ENCODE data around the gene COP1. TPM values are rescaled to one million over a fixed set of nuclear protein-coding genes. Genes with fewer than 3 reads are reported as not detected.
A peak's percentile ranks its signal among the peaks of the same experiment; 100 is the strongest.
"Not testable (repeated sequence)": the region's sequence is repeated elsewhere in the genome, so short reads cannot be mapped to it uniquely, and the experiment has no call there.

The COP1 gene
- polyA plus RNA-seq, 6 donors from 2014 or later, result 21.5 to 40.1 (median 34.2) TPM

GRCh38 chr1:175992202-175992601 is 214.9 kb downstream of the COP1 start:
- H3K36me3 Mint-ChIP-seq, result peaks cover 9 to 15% of the 10 kb centered on the region in 2 donors
- DNase-seq; ATAC-seq (ENCODE audit: low read depth in 2 of 2); H3K9me3 Mint-ChIP-seq; H3K27me3 Mint-ChIP-seq; H3K4me3 Mint-ChIP-seq: not testable (repeated sequence)
- peak overlapping the region in 1 of 6 donors; percentile 16 for H3K27ac Mint-ChIP-seq
- H3K4me1 Mint-ChIP-seq, result peaks cover 0 to 12% (median 1%) of the 10 kb centered on the region in 3 donors

DNA sequence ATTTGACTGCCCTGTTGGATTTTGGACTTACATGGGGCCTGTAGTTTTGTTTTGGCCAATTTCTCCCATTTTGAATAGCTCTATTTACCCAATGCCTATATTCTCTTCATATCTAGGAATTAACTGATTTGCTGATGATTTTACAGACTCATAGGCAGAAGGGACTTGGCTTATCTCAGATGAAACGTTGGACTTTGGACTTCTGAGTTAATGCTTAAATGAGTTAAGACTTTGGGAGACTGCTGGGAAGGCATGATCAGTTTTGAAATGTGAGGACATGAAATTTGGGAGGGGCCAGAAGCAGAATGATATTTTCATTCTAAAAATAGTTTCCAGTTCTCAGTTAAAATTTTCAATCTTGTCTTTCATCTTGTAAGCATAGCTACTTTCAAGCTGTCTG is 222.3 kb downstream of the COP1 start:
- Mint-ChIP-seq H3K4me3 (no peak overlapping the region), H3K36me3 (peaks cover 60 to 68% of the 10 kb centered on the region in 2 donors), H3K9me3 (peaks cover 10 to 38% (median 27%) of the 10 kb centered on the region in 7 donors), H3K27ac (no peak overlapping the region), H3K27me3 (no peaks in the 10 kb centered on the region), H3K4me1 (peaks cover 0 to 4% (median 0%) of the 10 kb centered on the region in 3 donors)
- no peak for ATAC-seq (ENCODE audit: low read depth in 2 of 2)
- DNase-seq, result no peak

- H3K9me3 Mint-ChIP-seq, result peaks cover 10 to 38% (median 27%) of the 10 kb centered on the region in 7 donors
- H3K4me3 Mint-ChIP-seq, result no peak overlapping the region
- peaks cover 57 to 66% of the 10 kb centered on the region in 2 donors for H3K36me3 Mint-ChIP-seq
- H3K27ac Mint-ChIP-seq, result peak overlapping the region in 1 of 6 donors; percentile 34
- ATAC-seq (ENCODE audit: low read depth in 2 of 2), result no peak
- DNase-seq, result no peak
- H3K27me3 Mint-ChIP-seq, result no peaks in the 10 kb centered on the region
- H3K4me1 Mint-ChIP-seq, result peaks cover 0 to 4% (median 0%) of the 10 kb centered on the region in 3 donors
Observed at GRCh38 chr1:175984057-175984812, 222.9 kb downstream of the COP1 start.

GRCh38 chr1:175983363-175983762 is 223.7 kb downstream of the COP1 start:
- not testable (repeated sequence) for H3K4me1 Mint-ChIP-seq; DNase-seq; H3K4me3 Mint-ChIP-seq; ATAC-seq (ENCODE audit: low read depth in 2 of 2); H3K27me3 Mint-ChIP-seq
- peak overlapping the region in 1 of 6 donors; percentile 16 for H3K27ac Mint-ChIP-seq
- H3K9me3 Mint-ChIP-seq, result peaks cover 10 to 38% (median 27%) of the 10 kb centered on the region in 7 donors
- peaks cover 57 to 66% of the 10 kb centered on the region in 2 donors for H3K36me3 Mint-ChIP-seq

GRCh38 chr1:175981128-175981527 is 226.0 kb downstream of the COP1 start:
- DNase-seq (no peak), ATAC-seq (ENCODE audit: low read depth in 2 of 2) (no peak)
- H3K27ac Mint-ChIP-seq, result no peak overlapping the region
- H3K36me3 Mint-ChIP-seq, result peaks cover 48 to 50% of the 10 kb centered on the region in 2 donors
- peaks cover 0 to 4% (median 2%) of the 10 kb centered on the region in 3 donors for H3K4me1 Mint-ChIP-seq
- peaks cover 10 to 38% (median 27%) of the 10 kb centered on the region in 7 donors for H3K9me3 Mint-ChIP-seq
- no peak overlapping the region for H3K4me3 Mint-ChIP-seq
- H3K27me3 Mint-ChIP-seq, result no peaks in the 10 kb centered on the region

GRCh38 chr1:175978926-175979325 is 228.2 kb downstream of the COP1 start:
- DNase-seq (no peak), ATAC-seq (ENCODE audit: low read depth in 2 of 2) (no peak)
- H3K36me3 Mint-ChIP-seq, result peaks cover 35 to 39% of the 10 kb centered on the region in 2 donors
- H3K27ac Mint-ChIP-seq, result peak overlapping the region in 1 of 6 donors; percentile 18
- H3K9me3 Mint-ChIP-seq, result peaks cover 7 to 22% (median 15%) of the 10 kb centered on the region in 7 donors
- no peak overlapping the region for H3K4me3 Mint-ChIP-seq
- H3K27me3 Mint-ChIP-seq, result no peaks in the 10 kb centered on the region
- peaks cover 0 to 4% (median 2%) of the 10 kb centered on the region in 3 donors for H3K4me1 Mint-ChIP-seq

- no peak for DNase-seq
- H3K27me3 Mint-ChIP-seq, result no peaks in the 10 kb centered on the region
- peaks cover 35% of the 10 kb centered on the region in 2 donors for H3K36me3 Mint-ChIP-seq
- H3K9me3 Mint-ChIP-seq, result peaks cover 3 to 18% (median 11%) of the 10 kb centered on the region in 7 donors
- peak overlapping the region in 3 of 6 donors; percentile 18 to 57 (median 25) for H3K27ac Mint-ChIP-seq
- no peak for ATAC-seq (ENCODE audit: low read depth in 2 of 2)
- peak overlapping the region in 1 of 8 donors; percentile 73 for H3K4me3 Mint-ChIP-seq
- peaks cover 0 to 2% (median 1%) of the 10 kb centered on the region in 3 donors for H3K4me1 Mint-ChIP-seq
Observed at GRCh38 chr1:175978476-175978875, 228.6 kb downstream of the COP1 start.

GRCh38 chr1:175976865-175977642 is 230.0 kb downstream of the COP1 start:
- peak overlapping the region in 1 of 6 donors; percentile 39 for H3K27ac Mint-ChIP-seq
- no peak overlapping the region for H3K4me3 Mint-ChIP-seq
- H3K9me3 Mint-ChIP-seq, result peaks cover 0 to 7% (median 2%) of the 10 kb centered on the region in 7 donors
- ATAC-seq (ENCODE audit: low read depth in 2 of 2), result no peak
- no peak for DNase-seq
- H3K36me3 Mint-ChIP-seq, result peaks cover 20 to 22% of the 10 kb centered on the region in 2 donors
- peaks cover 0 to 2% (median 0%) of the 10 kb centered on the region in 3 donors for H3K4me1 Mint-ChIP-seq
- H3K27me3 Mint-ChIP-seq, result no peaks in the 10 kb centered on the region

DNA sequence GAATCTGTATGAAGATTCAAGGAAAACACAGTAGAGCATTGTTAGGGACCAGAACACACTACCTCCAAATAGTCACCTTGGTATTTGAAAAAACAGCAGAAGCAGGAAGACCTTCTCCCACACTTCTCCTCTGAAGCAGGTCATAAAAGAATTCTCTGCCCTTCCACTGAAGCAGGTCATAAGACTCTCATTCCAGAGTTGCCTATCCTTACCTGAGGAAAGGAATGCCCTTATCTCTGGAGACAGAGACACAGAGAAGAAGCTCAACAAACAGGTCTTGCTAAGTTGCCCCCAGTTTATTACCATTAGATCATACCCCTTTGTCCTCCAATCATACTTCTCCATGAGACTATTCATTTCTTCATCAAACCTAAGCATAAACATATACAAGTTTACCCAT is 237.9 kb downstream of the COP1 start:
- Mint-ChIP-seq H3K27ac (no peak overlapping the region), H3K4me3 (no peak overlapping the region), H3K9me3 (no peaks in the 10 kb centered on the region), H3K27me3 (no peaks in the 10 kb centered on the region), H3K4me1 (peaks cover 0 to 3% (median 0%) of the 10 kb centered on the region in 3 donors), H3K36me3 (peaks cover 12 to 24% of the 10 kb centered on the region in 2 donors)
- no peak for DNase-seq
- no peak for ATAC-seq (ENCODE audit: low read depth in 2 of 2)

DNA sequence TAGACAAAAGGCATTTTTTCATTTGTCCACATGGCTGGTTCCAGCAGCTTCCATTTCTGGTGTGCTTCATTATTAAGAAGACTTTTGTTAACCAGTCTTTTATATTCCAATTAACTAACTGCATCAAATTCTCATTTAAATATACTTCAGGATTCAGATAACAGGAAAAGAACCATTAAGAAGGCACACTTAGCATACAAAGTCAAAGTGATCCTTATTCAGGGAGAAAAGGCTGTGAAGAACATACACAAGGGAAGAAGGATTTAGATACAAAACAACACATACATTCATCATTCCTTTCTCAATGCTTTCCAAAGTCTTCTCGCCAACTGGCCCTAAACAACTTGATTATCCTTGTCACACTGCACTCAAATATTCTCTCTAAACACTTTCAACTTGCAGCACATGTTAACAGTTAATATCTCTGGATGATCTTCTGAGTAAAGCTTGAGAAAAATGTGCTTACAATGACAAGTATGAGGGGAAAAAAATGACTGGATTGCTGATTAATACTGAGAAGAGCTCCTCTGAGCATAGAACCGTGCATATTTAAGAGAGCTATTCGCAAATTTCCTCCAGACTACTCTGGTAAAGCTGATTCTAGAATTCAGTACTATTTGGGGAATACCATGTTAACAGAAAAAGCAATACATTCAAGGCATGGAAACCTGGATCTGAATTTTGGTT is 238.5 kb downstream of the COP1 start:
- no peak overlapping the region for H3K27ac Mint-ChIP-seq
- peaks cover 6 to 24% of the 10 kb centered on the region in 2 donors for H3K36me3 Mint-ChIP-seq
- peaks cover 0 to 3% (median 0%) of the 10 kb centered on the region in 3 donors for H3K4me1 Mint-ChIP-seq
- H3K9me3 Mint-ChIP-seq, result no peaks in the 10 kb centered on the region
- ATAC-seq (ENCODE audit: low read depth in 2 of 2) (no peak), DNase-seq (no peak)
- H3K27me3 Mint-ChIP-seq, result no peaks in the 10 kb centered on the region
- H3K4me3 Mint-ChIP-seq, result no peak overlapping the region

DNA sequence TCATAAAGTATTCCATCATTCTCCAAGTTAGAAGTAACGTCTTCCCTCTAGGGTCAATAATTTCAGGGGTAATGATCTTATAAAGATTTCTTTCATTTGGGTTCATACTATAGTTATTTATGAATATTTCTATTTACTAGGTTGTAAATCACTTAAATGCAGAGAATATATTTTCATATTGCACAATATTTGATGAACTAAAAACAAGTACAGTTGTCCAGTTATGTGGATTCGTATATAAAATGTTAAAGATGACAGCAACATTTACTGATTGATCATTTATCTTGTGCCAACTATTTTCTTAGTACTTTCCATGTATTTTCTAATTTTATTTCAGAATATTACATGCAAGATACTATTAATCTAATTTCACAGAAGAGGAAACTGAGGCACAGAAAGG is 243.3 kb downstream of the COP1 start:
- H3K9me3 Mint-ChIP-seq, result no peaks in the 10 kb centered on the region
- peaks cover 3 to 5% (median 4%) of the 10 kb centered on the region in 3 donors for H3K4me1 Mint-ChIP-seq
- DNase-seq (no peak), ATAC-seq (ENCODE audit: low read depth in 2 of 2) (no peak)
- H3K36me3 Mint-ChIP-seq, result peaks cover 0 to 16% of the 10 kb centered on the region in 2 donors
- H3K27me3 Mint-ChIP-seq, result no peaks in the 10 kb centered on the region
- H3K4me3 Mint-ChIP-seq, result no peak overlapping the region
- peak overlapping the region in 1 of 6 donors; percentile 22 for H3K27ac Mint-ChIP-seq

DNA sequence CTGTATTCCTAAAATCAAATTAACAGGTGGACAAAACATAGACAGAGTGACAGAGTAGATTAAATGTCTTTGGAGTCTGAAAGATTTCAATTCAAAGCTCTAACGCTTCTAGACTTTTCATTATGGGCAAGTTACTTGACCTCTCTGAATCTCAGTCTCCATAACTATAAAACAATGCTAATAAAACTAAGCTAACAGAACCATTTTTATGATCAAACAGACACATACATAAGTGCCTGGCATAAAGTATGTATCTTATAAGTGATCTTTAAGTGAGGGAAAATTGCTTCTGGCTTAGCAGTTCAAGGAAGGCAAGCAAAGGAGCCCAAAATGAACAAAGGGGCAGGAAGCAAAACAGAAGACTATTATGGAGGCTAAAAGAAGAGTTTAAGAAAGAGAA is 246.9 kb downstream of the COP1 start:
- peak overlapping the region in 3 of 6 donors; percentile 23 to 74 (median 56) for H3K27ac Mint-ChIP-seq
- peaks cover 0 to 8% (median 5%) of the 10 kb centered on the region in 3 donors for H3K4me1 Mint-ChIP-seq
- no peaks in the 10 kb centered on the region for H3K9me3 Mint-ChIP-seq
- DNase-seq, result no peak
- H3K36me3 Mint-ChIP-seq, result peaks cover 0 to 10% of the 10 kb centered on the region in 2 donors
- no peak overlapping the region for H3K4me3 Mint-ChIP-seq
- no peak for ATAC-seq (ENCODE audit: low read depth in 2 of 2)
- H3K27me3 Mint-ChIP-seq, result no peaks in the 10 kb centered on the region

DNA sequence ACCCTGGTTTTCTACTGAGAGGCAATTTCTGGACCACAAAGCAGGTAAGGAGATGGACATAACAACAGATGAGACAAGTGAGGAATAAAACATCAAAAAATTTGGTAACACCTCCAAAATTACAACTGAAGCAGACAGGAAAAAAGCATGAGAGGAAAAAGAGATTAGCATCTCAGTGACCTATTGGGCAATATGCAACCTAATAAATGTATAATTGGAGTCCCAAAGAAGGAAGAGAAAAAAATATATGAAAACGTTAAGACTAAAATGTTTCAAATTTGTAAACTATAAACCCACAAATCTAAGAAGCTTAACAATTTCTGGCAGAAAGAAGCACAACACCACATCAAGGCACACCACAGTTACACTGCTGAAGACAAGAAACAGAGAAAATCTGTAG is 255.5 kb downstream of the COP1 start:
- peaks cover 12 to 25% of the 10 kb centered on the region in 2 donors for H3K36me3 Mint-ChIP-seq

More for the DNA sequence above, 255.5 kb downstream of the COP1 start:
- no peaks in the 10 kb centered on the region for H3K27me3 Mint-ChIP-seq
- H3K4me1 Mint-ChIP-seq, result peaks cover 0 to 4% (median 0%) of the 10 kb centered on the region in 3 donors
- peaks cover 0 to 8% (median 4%) of the 10 kb centered on the region in 7 donors for H3K9me3 Mint-ChIP-seq
- ATAC-seq (ENCODE audit: low read depth in 2 of 2) (no peak), DNase-seq (no peak)
- peak overlapping the region in 1 of 6 donors; percentile 3 for H3K27ac Mint-ChIP-seq
- H3K4me3 Mint-ChIP-seq, result no peak overlapping the region

Measured in naive B cell (primary cell).